Measurements from ENCODE around the gene ZNF184.

The ZNF184 gene

DNA sequence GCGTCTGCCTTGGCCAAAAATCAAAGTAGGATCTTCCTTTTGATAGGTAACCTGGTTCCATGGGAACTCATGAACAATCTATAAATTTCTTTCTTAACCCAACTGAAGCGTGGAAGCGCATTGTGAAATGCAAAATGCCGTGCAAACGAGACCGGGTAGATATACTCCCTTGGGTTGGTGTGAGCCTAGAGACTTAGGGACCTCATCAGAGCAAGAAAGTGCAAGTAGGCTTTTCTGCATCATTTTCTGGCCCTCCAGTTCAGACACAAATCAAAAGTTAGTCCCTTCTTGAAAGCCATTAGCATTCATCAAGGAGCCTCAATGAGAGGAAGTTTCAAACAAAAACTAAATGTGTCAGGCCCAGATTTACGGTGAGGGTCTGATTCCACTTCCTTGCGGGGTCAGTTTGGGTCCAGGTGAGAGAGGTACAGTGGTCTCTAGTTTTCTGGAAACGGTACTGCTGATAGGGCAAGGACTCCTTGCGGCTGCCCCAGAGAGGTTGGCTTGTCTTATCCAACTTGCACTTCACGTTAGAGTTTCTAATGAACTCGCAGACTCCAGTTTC is 5.3 kb upstream of the ZNF184 start:
- peaks cover 16 to 19% (median 17%) of the 10 kb centered on the region in 4 experiments for H3K4me1 ChIP-seq (ENCODE audit: control extremely low read depth in 1 of 4, control insufficient read depth in 4 of 4, insufficient read depth in 4 of 4, low read length in 3 of 4)
- H3K27me3 ChIP-seq (replicated peaks in 2 of 5; ENCODE audit: control insufficient read depth in 4 of 5, insufficient read depth in 5 of 5, low read length in 4 of 5) = no peaks in the 10 kb centered on the region
- ChIA-PET POLR2A (no interaction called here), CTCF (interaction anchor here (1.1 to 1.4 kb wide), 3 partner anchors 9 to 301 kb away, joined by 3 to 4 read pairs (median 3); no protein-coding TSS in a partner anchor)
- H3K27ac ChIP-seq (ENCODE audit: insufficient read depth in 1 of 2, low read depth in 1 of 2, low read length in 2 of 2, poor library complexity in 1 of 2, severe bottlenecking in 2 of 2) = peak overlapping the region; percentile 95 to 98
- H3K9me3 ChIP-seq (ENCODE audit: control extremely low read depth in 1 of 5, control insufficient read depth in 4 of 5, insufficient read depth in 2 of 5, low read depth in 1 of 5, low read length in 4 of 5) = no peaks in the 10 kb centered on the region
- H3K4me3 ChIP-seq (ENCODE audit: control insufficient read depth in 1 of 7, extremely low read depth in 1 of 7, insufficient read depth in 4 of 7, low read depth in 2 of 7, low read length in 6 of 7) = peak overlapping the region in 6 of 7 experiments; percentile 85 to 99 (median 93)
- H3K36me3 ChIP-seq (ENCODE audit: control insufficient read depth in 4 of 4, insufficient read depth in 4 of 4, low read length in 3 of 4) = no peaks in the 10 kb centered on the region
- peak; percentile 36 to 68 (median 58) for DNase-seq
- 23% methylated on average over 10 of the region's 12 CpGs for WGBS (ENCODE audit: insufficient coverage)

GRCh38 chr6:27477318-27478013 is 4.6 kb upstream of the ZNF184 start:
- DNase-seq = no peak
- WGBS (ENCODE audit: insufficient coverage) = 83% methylated on average over 3 of the region's 8 CpGs
- ChIA-PET CTCF (interaction anchor here (1.1 to 1.4 kb wide), 3 partner anchors 10 to 300 kb away, joined by 3 to 4 read pairs (median 3); no protein-coding TSS in a partner anchor), POLR2A (no interaction called here)
- peaks cover 16 to 19% (median 17%) of the 10 kb centered on the region in 4 experiments for H3K4me1 ChIP-seq (ENCODE audit: control extremely low read depth in 1 of 4, control insufficient read depth in 4 of 4, insufficient read depth in 4 of 4, low read length in 3 of 4)
- H3K4me3 ChIP-seq (ENCODE audit: control insufficient read depth in 1 of 7, extremely low read depth in 1 of 7, insufficient read depth in 4 of 7, low read depth in 2 of 7, low read length in 6 of 7) = peak overlapping the region in 6 of 7 experiments; percentile 85 to 99 (median 93)
- no peaks in the 10 kb centered on the region for H3K36me3 ChIP-seq (ENCODE audit: control insufficient read depth in 4 of 4, insufficient read depth in 4 of 4, low read length in 3 of 4)
- peak overlapping the region in 1 of 2 experiments; percentile 98 for H3K27ac ChIP-seq (ENCODE audit: insufficient read depth in 1 of 2, low read depth in 1 of 2, low read length in 2 of 2, poor library complexity in 1 of 2, severe bottlenecking in 2 of 2)
- H3K27me3 ChIP-seq (replicated peaks in 2 of 5; ENCODE audit: control insufficient read depth in 4 of 5, insufficient read depth in 5 of 5, low read length in 4 of 5) = no peaks in the 10 kb centered on the region
- H3K9me3 ChIP-seq (ENCODE audit: control extremely low read depth in 1 of 5, control insufficient read depth in 4 of 5, insufficient read depth in 2 of 5, low read depth in 1 of 5, low read length in 4 of 5) = no peaks in the 10 kb centered on the region

GRCh38 chr6:27476090-27476489 is 3.2 kb upstream of the ZNF184 start:
- DNase-seq = no peak
- no peaks in the 10 kb centered on the region for H3K9me3 ChIP-seq (ENCODE audit: control extremely low read depth in 1 of 5, control insufficient read depth in 4 of 5, insufficient read depth in 2 of 5, low read depth in 1 of 5, low read length in 4 of 5)
- ChIA-PET CTCF (no interaction called here), POLR2A (no interaction called here)
- H3K27me3 ChIP-seq (replicated peaks in 2 of 5; ENCODE audit: control insufficient read depth in 4 of 5, insufficient read depth in 5 of 5, low read length in 4 of 5) = no peaks in the 10 kb centered on the region
- no CpG with 5 or more reads among the region's 1 CpG for WGBS (ENCODE audit: insufficient coverage)
- peaks cover 24 to 30% (median 28%) of the 10 kb centered on the region in 4 experiments for H3K4me1 ChIP-seq (ENCODE audit: control extremely low read depth in 1 of 4, control insufficient read depth in 4 of 4, insufficient read depth in 4 of 4, low read length in 3 of 4)
- H3K36me3 ChIP-seq (ENCODE audit: control insufficient read depth in 4 of 4, insufficient read depth in 4 of 4, low read length in 3 of 4) = peaks cover 0 to 1% (median 0%) of the 10 kb centered on the region in 4 experiments
- no peak overlapping the region for H3K4me3 ChIP-seq (ENCODE audit: control insufficient read depth in 1 of 7, extremely low read depth in 1 of 7, insufficient read depth in 4 of 7, low read depth in 2 of 7, low read length in 6 of 7)
- no peak overlapping the region for H3K27ac ChIP-seq (ENCODE audit: insufficient read depth in 1 of 2, low read depth in 1 of 2, low read length in 2 of 2, poor library complexity in 1 of 2, severe bottlenecking in 2 of 2)

DNA sequence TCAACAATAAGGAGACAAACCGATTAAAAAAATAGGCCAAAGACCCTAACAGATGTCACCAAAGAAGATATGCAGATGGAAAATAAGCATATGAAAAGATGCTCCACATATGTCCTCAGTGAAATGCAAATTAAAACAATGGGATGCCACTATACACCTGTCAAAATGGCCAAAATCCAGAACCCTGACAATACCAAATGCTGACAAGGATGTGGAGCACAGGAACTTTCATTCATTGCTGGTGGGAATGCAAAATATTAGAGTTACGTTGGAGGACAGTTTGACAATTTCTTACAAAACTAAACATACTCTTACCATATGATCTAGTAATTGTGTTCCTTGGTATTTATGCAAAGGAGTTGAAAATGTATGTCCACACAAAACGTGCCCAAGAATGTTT is 1.8 kb upstream of the ZNF184 start:
- H3K4me1 ChIP-seq (ENCODE audit: control extremely low read depth in 1 of 4, control insufficient read depth in 4 of 4, insufficient read depth in 4 of 4, low read length in 3 of 4) = peaks cover 19 to 34% (median 27%) of the 10 kb centered on the region in 4 experiments
- H3K9me3 ChIP-seq (ENCODE audit: control extremely low read depth in 1 of 5, control insufficient read depth in 4 of 5, insufficient read depth in 2 of 5, low read depth in 1 of 5, low read length in 4 of 5) = peaks cover 0 to 3% (median 2%) of the 10 kb centered on the region in 5 experiments
- H3K36me3 ChIP-seq (ENCODE audit: control insufficient read depth in 4 of 4, insufficient read depth in 4 of 4, low read length in 3 of 4) = peaks cover under 1 to 14% (median 4%) of the 10 kb centered on the region in 4 experiments
- H3K27ac ChIP-seq (ENCODE audit: insufficient read depth in 1 of 2, low read depth in 1 of 2, low read length in 2 of 2, poor library complexity in 1 of 2, severe bottlenecking in 2 of 2) = no peak overlapping the region
- H3K4me3 ChIP-seq (ENCODE audit: control insufficient read depth in 1 of 7, extremely low read depth in 1 of 7, insufficient read depth in 4 of 7, low read depth in 2 of 7, low read length in 6 of 7) = no peak overlapping the region
- DNase-seq = no peak
- ChIA-PET CTCF (no interaction called here), POLR2A (no interaction called here)
- no peaks in the 10 kb centered on the region for H3K27me3 ChIP-seq (replicated peaks in 2 of 5; ENCODE audit: control insufficient read depth in 4 of 5, insufficient read depth in 5 of 5, low read length in 4 of 5)
- no CpG with 5 or more reads among the region's 3 CpGs for WGBS (ENCODE audit: insufficient coverage)

DNA sequence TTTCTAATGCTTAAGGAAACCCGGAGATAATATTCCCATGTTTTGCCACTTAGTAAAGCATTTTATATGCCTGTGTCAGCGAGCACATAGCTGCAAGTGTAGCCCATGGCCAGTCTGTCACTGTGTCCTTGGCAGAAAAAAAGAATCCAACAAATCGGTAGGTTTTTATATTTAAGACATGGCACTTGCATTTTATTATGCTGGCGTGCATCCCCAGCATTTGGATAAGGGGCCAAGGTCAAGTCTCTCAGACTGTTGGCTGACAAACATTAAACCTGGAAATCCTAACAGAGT is 1.2 kb upstream of the ZNF184 start:
- 94% methylated on average over 4 of the region's 4 CpGs for WGBS (ENCODE audit: insufficient coverage)

GRCh38 chr6:27472182-27472616 is 706 bp downstream of the ZNF184 start:
- ChIA-PET CTCF (interaction anchor here (0.8 to 1.4 kb wide), 2 partner anchors 30 to 84 kb away, joined by 3 to 4 read pairs; partner anchors contain the start of gene ZNF391), POLR2A (interaction anchor here (0.6 to 1.1 kb wide), 2 partner anchors 17 to 91 kb away, joined by 3 to 7 read pairs; no protein-coding TSS in a partner anchor)
- DNase-seq = peak; percentile 88 to 92 (median 90)
- Histone ChIP-seq H3K4me3 (ENCODE audit: control insufficient read depth in 1 of 7, extremely low read depth in 1 of 7, insufficient read depth in 4 of 7, low read depth in 2 of 7, low read length in 6 of 7) (peak overlapping the region; percentile 50 to 97 (median 85)), H3K27me3 (replicated peaks in 2 of 5; ENCODE audit: control insufficient read depth in 4 of 5, insufficient read depth in 5 of 5, low read length in 4 of 5) (no peaks in the 10 kb centered on the region), H3K4me1 (ENCODE audit: control extremely low read depth in 1 of 4, control insufficient read depth in 4 of 4, insufficient read depth in 4 of 4, low read length in 3 of 4) (peaks cover 8 to 22% (median 14%) of the 10 kb centered on the region in 4 experiments), H3K27ac (ENCODE audit: insufficient read depth in 1 of 2, low read depth in 1 of 2, low read length in 2 of 2, poor library complexity in 1 of 2, severe bottlenecking in 2 of 2) (peak overlapping the region; percentile 89 to 97), H3K36me3 (ENCODE audit: control insufficient read depth in 4 of 4, insufficient read depth in 4 of 4, low read length in 3 of 4) (peaks cover 19 to 38% (median 24%) of the 10 kb centered on the region in 4 experiments), H3K9me3 (ENCODE audit: control extremely low read depth in 1 of 5, control insufficient read depth in 4 of 5, insufficient read depth in 2 of 5, low read depth in 1 of 5, low read length in 4 of 5) (peaks cover 2 to 22% (median 12%) of the 10 kb centered on the region in 5 experiments)
- 1% methylated on average over 13 of the region's 13 CpGs for WGBS (ENCODE audit: insufficient coverage)

More for the DNA sequence above, 1.2 kb upstream of the ZNF184 start:
- peaks cover 0 to 8% (median 2%) of the 10 kb centered on the region in 5 experiments for H3K9me3 ChIP-seq (ENCODE audit: control extremely low read depth in 1 of 5, control insufficient read depth in 4 of 5, insufficient read depth in 2 of 5, low read depth in 1 of 5, low read length in 4 of 5)
- H3K4me3 ChIP-seq (ENCODE audit: control insufficient read depth in 1 of 7, extremely low read depth in 1 of 7, insufficient read depth in 4 of 7, low read depth in 2 of 7, low read length in 6 of 7) = peak overlapping the region in 2 of 7 experiments; percentile 92 to 97
- no peak for DNase-seq
- H3K36me3 ChIP-seq (ENCODE audit: control insufficient read depth in 4 of 4, insufficient read depth in 4 of 4, low read length in 3 of 4) = peaks cover 5 to 19% (median 7%) of the 10 kb centered on the region in 4 experiments
- ChIA-PET CTCF (no interaction called here), POLR2A (no interaction called here)
- H3K27ac ChIP-seq (ENCODE audit: insufficient read depth in 1 of 2, low read depth in 1 of 2, low read length in 2 of 2, poor library complexity in 1 of 2, severe bottlenecking in 2 of 2) = no peak overlapping the region
- H3K4me1 ChIP-seq (ENCODE audit: control extremely low read depth in 1 of 4, control insufficient read depth in 4 of 4, insufficient read depth in 4 of 4, low read length in 3 of 4) = peaks cover 18 to 34% (median 26%) of the 10 kb centered on the region in 4 experiments
- no peaks in the 10 kb centered on the region for H3K27me3 ChIP-seq (replicated peaks in 2 of 5; ENCODE audit: control insufficient read depth in 4 of 5, insufficient read depth in 5 of 5, low read length in 4 of 5)

Data from common myeloid progenitor, CD34-positive (primary cell).